GM23338 (cell line): ENCODE measurements around the gene DTL. TPM values are rescaled to one million over a fixed set of nuclear protein-coding genes. Genes with fewer than 3 reads are reported as not detected.
A peak's percentile ranks its signal among the peaks of the same experiment; 100 is the strongest.

ENCODE experiments used
- ATAC-seq: fragments of 200-7000 bp; cut with Tn5 transposase; 3 replicates; pipeline ENCODE4 v1.9.1; 2020
- DNase-seq: peaks from one replicate; pipeline ENCODE4 v3.0.0-alpha.2; 2015; ENCODE audit warnings: low spot score
- H2AFZ ChIP-seq: fragments of 200-600 bp; sonication (generic); 2 replicates; pipeline ENCODE4 v1.8.0; 2016; ENCODE audit warnings: antibody characterized with exemption, mild to moderate bottlenecking, moderate library complexity
- H3F3A ChIP-seq: fragments of 200-600 bp; sonication (generic); replicated peaks from 2 replicates; pipeline ENCODE4 v1.8.0; 2017; ENCODE audit warnings: antibody characterized with exemption, mixed run types, low read depth
- H3K27ac ChIP-seq: fragments of 200-600 bp; sonication (generic); 2 replicates; pipeline ENCODE4 v1.6.1; 2016; ENCODE audit warnings: low read depth
- H3K27me3 ChIP-seq: fragments of 200-600 bp; sonication (generic); 2 replicates; pipeline ENCODE4 v1.8.0; 2016; ENCODE audit warnings: mild to moderate bottlenecking, mixed run types, moderate library complexity; ENCODE audit not compliant: insufficient read depth
- H3K36me3 ChIP-seq: fragments of 200-600 bp; sonication (generic); 2 replicates; pipeline ENCODE4 v1.8.0; 2016; ENCODE audit warnings: mild to moderate bottlenecking; ENCODE audit not compliant: insufficient read depth
- H3K4me1 ChIP-seq: fragments of 200-600 bp; sonication (generic); 2 replicates; pipeline ENCODE4 v1.8.0; 2016; ENCODE audit warnings: mild to moderate bottlenecking, moderate library complexity; ENCODE audit not compliant: insufficient read depth
- H3K4me2 ChIP-seq: fragments of 200-600 bp; sonication (generic); 2 replicates; pipeline ENCODE4 v1.7.1; 2017; ENCODE audit warnings: mixed run types
- H3K4me3 ChIP-seq: fragments of 200-600 bp; sonication (generic); 2 replicates; pipeline ENCODE4 v1.6.1; 2016; ENCODE audit warnings: mixed run types
- H3K79me2 ChIP-seq: fragments of 200-600 bp; sonication (generic); replicated peaks from 2 replicates; pipeline ENCODE4 v1.8.0; 2017; ENCODE audit warnings: mild to moderate bottlenecking; ENCODE audit not compliant: insufficient read depth
- H3K9me2 ChIP-seq: fragments of 200-600 bp; sonication (generic); 2 replicates; pipeline ENCODE4 v1.8.0; 2017; ENCODE audit not compliant: insufficient read depth
- H4K20me1 ChIP-seq: fragments of 200-600 bp; sonication (generic); replicated peaks from 2 replicates; pipeline ENCODE4 v1.8.0; 2017; ENCODE audit warnings: mild to moderate bottlenecking; ENCODE audit not compliant: insufficient read depth
- H3K27ac Mint-ChIP-seq: 2 replicates; pipeline ENCODE4 v1.8.0; 2020; ENCODE audit warnings: inconsistent platforms, mild to moderate bottlenecking, moderate library complexity, mixed read lengths
- H3K27me3 Mint-ChIP-seq: 3 replicates; pipeline ENCODE4 v1.8.0; 2022; ENCODE audit warnings: low read depth, mild to moderate bottlenecking, moderate library complexity, mixed read lengths, inconsistent platforms; ENCODE audit not compliant: insufficient read depth, poor library complexity
- H3K36me3 Mint-ChIP-seq: 3 replicates; pipeline ENCODE4 v1.8.0; 2021; ENCODE audit warnings: low read depth, mild to moderate bottlenecking, inconsistent platforms, moderate library complexity, mixed read lengths
- H3K4me1 Mint-ChIP-seq: 3 replicates; pipeline ENCODE4 v1.8.0; 2020; ENCODE audit warnings: mild to moderate bottlenecking, inconsistent platforms, mixed read lengths
- H3K4me3 Mint-ChIP-seq: 3 replicates; pipeline ENCODE4 v1.8.0; 2021; ENCODE audit warnings: moderate library complexity, mild to moderate bottlenecking, inconsistent platforms, mixed read lengths
- H3K9me3 Mint-ChIP-seq: 3 replicates; pipeline ENCODE4 v1.8.0; 2020; ENCODE audit warnings: moderate library complexity, mild to moderate bottlenecking, inconsistent platforms, mixed read lengths
- EZH2phosphoT487 ChIP-seq: fragments of 200-600 bp; sonication (generic); IDR thresholded peaks from one replicate; pipeline ENCODE4 v1.8.1; 2018; ENCODE audit warnings: antibody characterized with exemption; ENCODE audit not compliant: unreplicated experiment
- JUNB ChIP-seq: IDR thresholded peaks from one replicate; pipeline ENCODE4 v1.6.1; 2016; ENCODE audit warnings: antibody characterized with exemption; ENCODE audit not compliant: unreplicated experiment
- NANOG ChIP-seq: IDR thresholded peaks from 2 replicates; pipeline ENCODE4 v1.6.1; 2016; ENCODE audit warnings: antibody characterized with exemption, borderline replicate concordance
- POLR2AphosphoS5 ChIP-seq: IDR thresholded peaks from 2 replicates; pipeline ENCODE4 v1.6.1; 2016; ENCODE audit warnings: antibody characterized with exemption, low read depth
- ZNF114 ChIP-seq: fragments of 250-450 bp; sonication (Bioruptor Pico); IDR thresholded peaks from 2 replicates; pipeline ENCODE4 v1.5.0; 2020; ENCODE audit warnings: mild to moderate bottlenecking, moderate library complexity
- ZNF462 ChIP-seq: fragments of 250-450 bp; sonication (Bioruptor Pico); IDR thresholded peaks from 2 replicates; pipeline ENCODE4 v1.5.0; 2020; ENCODE audit warnings: mild to moderate bottlenecking, moderate library complexity
- polyA plus RNA-seq: library from polyadenylated mRNA; unstranded; fragments of >200 nt; fragmentation: Nextera tagmentation; extraction: Ambion mirVana; gene quantifications from 2 replicates; pipeline ENCODE4 v1.2.1, GENCODE V29; 2016
- total RNA-seq: library from RNA; depleted of rRNA; stranded (reverse); fragments of >200 nt; shearing (Covaris generic); gene quantifications from 2 replicates; pipeline ENCODE4 v1.2.3, GENCODE V29; 2014

Gene DTL
- total and polyA plus RNA-seq, 2 experiments from 2014 or later = 26.5 to 58.8 TPM

- no peaks in the 10 kb centered on the region for H3K9me2 ChIP-seq
- no peak overlapping the region; the same call in 2 of the 3 replicates for H3K4me3 Mint-ChIP-seq
- ATAC-seq (no peak), DNase-seq (no peak)
- H3K27me3 ChIP-seq = no peaks in the 10 kb centered on the region
- H3K4me1 ChIP-seq = no peaks in the 10 kb centered on the region
- H3K27ac Mint-ChIP-seq = no peak overlapping the region
- H3F3A ChIP-seq = no peaks in the 10 kb centered on the region
- peaks cover 4% of the 10 kb centered on the region; the same call in 2 of the 3 replicates for H3K4me1 Mint-ChIP-seq
- no peaks in the 10 kb centered on the region; the same call in 1 of the 2 replicates for H4K20me1 ChIP-seq
- H3K9me3 Mint-ChIP-seq = no peaks in the 10 kb centered on the region
- no peak overlapping the region for H2AFZ ChIP-seq
- peaks cover 6% of the 10 kb centered on the region for H3K27me3 Mint-ChIP-seq
- no peak overlapping the region for H3K4me2 ChIP-seq
- no peaks in the 10 kb centered on the region for H3K36me3 ChIP-seq
- no peak overlapping the region for H3K4me3 ChIP-seq
- TF ChIP-seq NANOG (no peak), ZNF462 (CRISPR knock-in tag) (no peak), POLR2AphosphoS5 (no peak), EZH2phosphoT487 (no peak)
- no peak overlapping the region for H3K27ac ChIP-seq
- H3K79me2 ChIP-seq = no peaks in the 10 kb centered on the region
- H3K36me3 Mint-ChIP-seq = no peaks in the 10 kb centered on the region; the same call in 2 of the 3 replicates
Observed at GRCh38 chr1:212118872-212119260, 83.3 kb downstream of the DTL start.

- Histone ChIP-seq H3K4me3 (no peak overlapping the region), H3K79me2 (no peaks in the 10 kb centered on the region), H3K36me3 (no peaks in the 10 kb centered on the region), H3K4me1 (no peaks in the 10 kb centered on the region), H3K27ac (no peak overlapping the region), H3K27me3 (no peaks in the 10 kb centered on the region), H3K9me2 (no peaks in the 10 kb centered on the region), H3K4me2 (no peak overlapping the region), H2AFZ (no peak overlapping the region), H4K20me1 (no peaks in the 10 kb centered on the region; the same call in 1 of the 2 replicates), H3F3A (no peaks in the 10 kb centered on the region)
- H3K36me3 Mint-ChIP-seq = no peaks in the 10 kb centered on the region; the same call in 2 of the 3 replicates
- peaks cover 6% of the 10 kb centered on the region for H3K27me3 Mint-ChIP-seq
- DNase-seq = no peak
- H3K4me3 Mint-ChIP-seq = no peak overlapping the region
- ATAC-seq = peak; percentile 56
- no peak overlapping the region for H3K27ac Mint-ChIP-seq
- no peaks in the 10 kb centered on the region for H3K9me3 Mint-ChIP-seq
- H3K4me1 Mint-ChIP-seq = peaks cover 4% of the 10 kb centered on the region; the same call in 2 of the 3 replicates
- no peak for TF ChIP-seq POLR2AphosphoS5
- no peak for TF ChIP-seq ZNF114 (CRISPR knock-in tag)
- no peak for TF ChIP-seq JUNB
- TF ChIP-seq ZNF462 (CRISPR knock-in tag) = no peak
- no peak for TF ChIP-seq NANOG
Observed at GRCh38 chr1:212119397-212119837, 83.9 kb downstream of the DTL start.
